Left renal cortex interstitium (tissue), 4 donors: ENCODE results near the gene PANK1. TPM values are rescaled to one million over a fixed set of nuclear protein-coding genes. Genes with fewer than 3 reads are reported as not detected.

Experiments used
- DNase-seq, 4 donors: peaks; one replicate each; pipeline ENCODE4 v3.0.0-alpha.2; 2013; ENCODE audit warnings: low read depth in 4 of 4, low spot score in 2 of 4, missing footprints in 1 of 4
- polyA plus RNA-seq, 4 donors: library from polyadenylated mRNA; unstranded; fragments of 120-200 nt; gene quantifications; one replicate each; pipeline ENCODE4 v1.2.1, GENCODE V29; 2013; ENCODE audit not compliant: insufficient read length in 4 of 4

PANK1 gene
- 10 to 100 TPM; 42.5 to 54.0 (median 46.1) TPM for polyA plus RNA-seq

DNA sequence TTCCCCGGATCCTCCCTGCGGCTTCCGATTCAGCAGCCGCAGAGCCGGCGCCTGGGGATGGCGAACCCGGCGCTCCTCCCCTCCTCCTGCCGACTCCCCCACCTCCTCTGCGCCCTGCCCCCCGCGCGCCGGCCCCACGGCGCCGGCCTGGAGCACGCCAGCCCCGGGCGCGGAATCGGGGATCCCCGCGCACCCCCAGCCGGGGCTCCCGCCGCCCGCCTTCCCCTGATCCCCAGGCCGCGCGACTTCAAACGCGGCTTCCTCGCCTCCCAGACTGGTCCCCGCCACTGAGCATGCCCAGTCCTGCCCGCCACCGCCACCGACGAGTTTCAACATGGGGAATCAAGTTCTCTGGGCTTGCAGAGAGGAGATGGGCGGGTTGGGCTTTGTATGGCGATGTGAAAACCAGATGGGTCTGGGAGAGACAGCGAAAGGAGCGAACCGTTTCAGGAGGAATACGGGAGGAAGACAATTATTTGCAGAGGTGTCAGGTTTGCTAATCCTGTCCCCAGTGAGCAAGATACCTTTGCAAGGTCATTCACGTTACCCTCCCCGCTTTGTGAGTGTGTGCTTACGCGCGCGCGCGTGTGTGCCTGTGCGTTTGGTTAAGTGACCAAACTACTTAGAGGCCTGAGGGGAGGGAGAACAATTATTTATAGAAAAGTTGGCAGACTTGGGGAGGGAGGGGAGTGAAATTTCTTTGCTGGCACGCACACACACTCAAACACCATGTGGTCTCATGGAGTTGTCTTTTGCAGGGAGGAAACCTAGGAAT, at the start of gene PANK1:
Gene PANK1, minus strand, starts transcription at position 276 of the 775 bp plus-strand sequence. CDS start 351 bp downstream, outside the sequence.
- peak in 3 of 4 donors; percentile 64 to 89 (median 72) for DNase-seq

DNA sequence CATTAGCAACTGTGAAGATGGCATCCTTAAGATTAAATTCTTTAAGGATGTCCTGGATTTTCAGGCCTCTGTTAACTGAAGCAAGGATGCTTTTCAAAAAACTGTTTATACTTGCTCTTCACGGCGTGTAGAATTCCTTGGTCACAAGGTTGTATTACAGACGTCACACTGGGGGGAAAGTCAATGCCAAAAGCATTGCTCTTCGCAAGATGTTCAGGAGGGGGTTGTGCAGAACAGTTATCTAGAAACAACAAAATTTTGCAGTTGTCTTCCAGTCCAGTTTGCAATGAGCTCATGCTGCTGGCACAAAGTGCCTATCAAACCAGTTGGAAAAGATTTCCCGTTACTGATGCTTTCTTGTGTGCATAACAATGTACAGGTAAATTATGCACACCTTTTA, 48.1 kb upstream of the PANK1 start:
- DNase-seq: no peak

DNA sequence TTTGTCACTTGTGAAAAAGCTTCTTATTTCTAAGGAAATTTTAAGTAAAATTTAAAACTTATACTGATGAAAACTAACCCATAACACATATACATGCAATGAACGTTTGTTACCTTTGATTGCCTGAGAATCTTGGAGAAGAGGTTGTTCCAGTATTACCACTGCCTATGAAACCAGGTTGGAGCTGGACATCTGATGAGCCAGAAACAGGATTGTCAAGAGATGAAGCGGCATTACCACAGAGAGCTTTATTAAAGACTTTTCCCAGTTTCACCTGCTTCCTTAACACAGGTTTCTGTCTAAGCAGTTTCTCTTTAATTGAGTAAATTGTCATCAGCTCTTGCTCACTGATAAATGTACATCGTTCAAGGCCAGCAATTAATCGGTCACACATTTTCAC, 47.4 kb upstream of the PANK1 start:
- DNase-seq: no peak

DNA sequence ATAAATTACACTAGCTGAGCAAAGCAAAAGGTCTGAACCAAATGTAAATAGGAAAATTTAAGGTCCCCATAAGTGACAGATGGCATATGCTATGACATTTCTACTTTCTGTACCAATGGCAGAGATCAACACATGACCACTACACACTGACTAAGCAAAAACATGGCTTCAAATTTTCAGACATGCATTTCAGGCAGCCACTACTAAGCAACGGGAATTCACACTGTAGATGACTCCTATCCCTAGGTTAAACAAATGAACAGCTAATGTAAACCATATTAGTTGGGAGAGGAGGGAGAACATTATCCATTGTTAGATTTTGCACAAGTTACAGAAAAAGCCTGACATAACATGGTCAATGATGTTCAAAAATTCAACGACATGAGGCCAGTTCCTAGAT, 45.0 kb upstream of the PANK1 start:
- no peak for DNase-seq

DNA sequence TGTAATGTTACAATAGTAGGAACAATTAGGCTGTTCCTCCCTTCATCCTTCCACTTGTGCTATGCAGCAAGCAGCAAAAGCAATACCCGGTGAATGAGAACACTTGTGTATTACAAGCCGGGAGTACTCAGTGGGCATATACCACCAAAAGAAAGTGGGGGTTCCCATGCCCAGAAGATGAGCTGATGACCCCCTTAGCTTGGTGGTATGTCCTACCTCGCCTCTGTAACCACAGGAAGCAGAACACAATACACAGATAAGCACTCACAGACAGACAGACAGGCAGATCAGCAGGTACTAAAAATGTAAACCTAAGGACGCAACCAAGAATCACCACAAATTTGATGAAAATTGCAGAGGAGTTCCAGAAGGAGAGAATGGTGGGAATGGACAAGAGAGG, 40.9 kb upstream of the PANK1 start:
- no peak for DNase-seq

DNA sequence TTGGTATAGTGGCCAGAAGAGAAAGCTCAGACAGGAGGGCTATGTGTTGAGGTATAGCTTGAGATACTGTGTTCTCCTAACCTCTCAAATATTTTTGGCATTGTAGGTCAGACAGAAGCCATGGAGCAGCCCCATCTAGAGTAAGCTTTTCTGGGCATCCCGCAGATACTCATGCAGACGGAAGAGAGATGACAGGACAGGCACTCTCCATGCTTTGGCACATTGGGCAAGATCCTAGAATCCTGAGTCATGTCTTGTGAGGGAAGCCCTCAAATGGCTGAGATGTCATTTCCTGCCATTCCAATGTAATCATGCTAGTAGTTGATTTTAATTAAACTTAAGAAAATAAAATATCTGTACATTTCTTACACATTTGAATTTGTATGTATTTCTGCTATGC, 39.6 kb upstream of the PANK1 start:
- no peak for DNase-seq

DNA sequence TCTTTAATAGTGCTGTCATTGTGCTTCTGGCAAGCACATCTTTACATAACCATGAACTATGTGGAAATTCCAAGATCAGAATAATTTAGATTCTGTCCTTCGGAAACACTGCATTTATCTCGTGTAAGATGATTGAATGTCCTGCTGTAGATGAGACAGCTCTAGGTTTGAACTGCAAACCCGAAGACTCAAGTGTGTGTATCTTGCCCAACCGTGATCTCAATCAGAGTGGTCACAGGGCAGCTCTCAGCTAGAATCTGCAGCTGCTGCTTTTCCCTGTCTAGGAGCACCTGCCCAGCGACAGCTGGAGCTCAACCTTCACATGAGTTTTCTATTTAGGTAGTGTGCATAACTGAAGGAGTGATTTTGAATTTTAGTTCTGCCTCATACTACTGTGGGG, 38.8 kb upstream of the PANK1 start:
- DNase-seq: no peak

DNA sequence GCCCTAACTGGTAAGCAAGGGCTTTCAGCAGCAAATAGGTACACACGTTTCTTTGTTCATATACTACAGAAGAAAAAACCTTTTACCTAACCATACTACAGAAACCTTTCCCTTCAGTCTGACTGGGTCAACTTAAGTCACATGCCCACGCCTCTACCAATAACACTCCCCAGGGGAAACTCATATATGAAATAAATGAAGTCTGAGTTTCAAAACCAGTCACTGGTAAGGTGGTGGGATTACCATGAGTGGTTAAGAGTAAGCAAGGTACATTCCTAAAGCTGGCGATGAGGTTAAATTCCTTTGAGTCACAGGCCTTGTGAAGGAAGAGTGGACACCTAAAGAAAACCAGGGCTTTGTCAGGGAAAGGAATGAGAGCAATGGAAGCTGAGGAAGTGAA, 34.9 kb upstream of the PANK1 start:
- DNase-seq: no peak

DNA sequence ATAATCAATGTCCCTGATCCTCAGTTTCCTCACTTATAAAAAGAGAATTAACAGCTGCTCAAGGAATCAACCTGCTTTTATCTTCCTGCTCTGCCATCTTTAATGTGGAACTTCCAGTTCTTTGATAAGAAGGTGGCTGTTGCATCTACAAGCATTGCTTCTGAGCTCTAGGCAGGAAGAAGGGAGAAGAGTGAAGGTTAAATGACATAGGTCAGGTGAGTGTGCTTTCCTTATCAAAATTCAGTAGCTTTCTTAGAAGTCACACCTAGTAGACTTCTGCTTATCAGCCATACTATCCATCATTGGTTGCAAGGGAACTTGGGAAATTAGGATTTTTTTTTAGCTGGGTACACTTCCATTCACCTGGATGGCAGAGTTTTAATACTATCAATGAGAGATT, 32.3 kb upstream of the PANK1 start:
- DNase-seq: no peak

DNA sequence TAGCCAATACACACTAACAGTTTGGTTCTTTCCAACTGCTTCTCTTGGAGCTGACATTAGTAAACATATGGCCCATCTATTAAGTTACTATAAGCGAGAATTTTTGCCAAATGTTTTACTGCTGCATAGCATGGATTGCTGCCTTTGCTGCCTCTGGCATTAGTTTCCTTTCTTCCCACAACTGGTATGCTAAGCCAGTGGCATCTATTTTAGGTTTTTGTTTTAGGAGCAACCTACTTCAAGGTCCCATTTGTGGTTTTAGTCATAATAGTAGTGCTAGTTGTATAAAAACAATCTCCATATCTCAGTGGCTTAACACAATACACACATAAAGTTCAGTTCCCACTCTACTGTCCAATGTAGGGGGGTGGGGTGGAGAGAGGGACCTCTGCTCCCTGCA, 25.9 kb upstream of the PANK1 start:
- DNase-seq: no peak

DNA sequence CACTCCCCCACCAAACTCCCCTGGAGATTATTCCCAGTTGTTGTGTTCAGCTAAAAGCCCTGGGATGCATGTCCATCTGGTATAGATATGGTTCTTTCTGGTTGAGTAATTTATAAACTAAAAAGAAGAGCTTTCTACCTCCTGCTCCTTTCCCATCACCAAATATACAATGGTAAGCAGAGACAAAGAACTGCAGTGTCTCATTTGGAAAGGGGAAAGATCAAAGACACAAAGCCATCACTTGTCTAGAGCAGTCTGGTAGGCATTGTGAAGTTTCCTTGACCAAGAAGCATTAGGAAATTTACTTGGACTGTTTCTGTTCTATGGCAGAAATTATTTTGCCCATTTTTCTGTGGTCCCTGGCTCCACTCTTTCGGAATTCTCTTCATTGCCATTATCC, 24.9 kb upstream of the PANK1 start:
- DNase-seq: no peak

DNA sequence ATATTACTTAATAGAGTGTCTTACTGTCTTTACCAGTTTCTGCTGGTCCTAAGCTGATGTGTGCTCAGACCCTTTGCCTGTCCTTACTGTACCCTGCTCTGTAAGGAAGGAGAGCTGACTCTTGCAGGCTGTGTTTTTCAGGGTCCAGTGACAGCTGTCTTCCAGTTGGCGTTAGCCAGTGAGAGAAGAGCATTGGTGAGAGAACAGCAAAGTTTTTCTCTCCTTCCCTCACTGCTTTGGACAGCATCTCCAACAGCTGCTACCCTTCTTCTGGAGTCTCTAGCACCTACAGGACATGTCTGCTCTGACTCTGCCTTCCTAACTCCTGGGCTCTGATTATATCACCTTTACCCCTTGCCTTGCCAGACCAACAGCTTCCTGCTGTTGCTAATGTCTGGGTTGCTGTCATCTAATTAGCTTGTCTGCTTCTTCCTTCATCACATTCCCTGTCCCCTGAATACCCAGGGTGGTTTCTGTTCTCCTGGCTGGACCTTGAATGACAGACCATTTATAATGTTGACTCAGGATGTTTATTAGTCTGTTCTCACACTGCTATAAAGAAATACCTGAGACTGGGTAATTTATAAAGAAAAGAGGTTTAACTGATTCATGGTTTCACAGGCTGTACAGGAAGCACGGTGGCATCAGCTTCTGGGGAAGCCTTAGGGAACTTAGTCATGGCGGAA, 23.5 kb upstream of the PANK1 start:
- no peak for DNase-seq

DNA sequence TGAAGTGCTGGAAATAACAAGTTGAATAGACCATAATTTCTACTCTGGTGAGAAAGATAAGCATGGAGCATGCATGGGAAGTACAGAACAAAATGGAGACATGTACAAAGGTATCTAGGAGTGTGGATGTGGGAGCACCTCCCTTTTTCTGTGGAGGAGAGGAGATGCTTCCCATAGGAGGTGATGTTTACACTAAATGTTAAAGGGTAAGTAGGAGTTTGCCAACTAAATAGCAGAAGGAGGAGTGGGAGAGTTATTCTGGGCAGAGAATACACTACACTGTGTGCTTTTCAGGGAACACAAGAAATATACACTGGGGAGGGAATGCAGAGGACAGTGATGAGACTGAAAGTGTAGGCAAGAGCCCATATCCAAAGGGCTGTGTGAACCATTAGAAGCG, 21.1 kb upstream of the PANK1 start:
- no peak for DNase-seq

DNA sequence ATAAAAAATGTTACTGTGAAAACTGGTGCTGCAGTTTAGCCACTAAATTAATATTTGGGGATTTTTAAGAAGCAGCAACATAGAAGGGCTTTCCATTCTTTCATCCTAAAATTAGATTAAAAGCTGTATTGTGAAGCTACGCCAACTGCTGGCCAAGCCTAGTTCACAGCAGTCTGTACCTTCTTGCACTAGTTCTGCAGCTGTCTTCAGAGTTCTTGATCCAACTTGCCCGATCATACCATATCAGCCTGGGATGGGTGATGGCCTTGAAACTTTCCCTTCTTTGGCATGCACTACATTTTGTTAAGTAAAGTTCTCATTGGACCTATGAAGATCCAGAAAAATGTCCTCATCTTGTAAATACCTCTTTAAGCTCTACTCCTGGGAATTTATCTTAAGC, 20.3 kb upstream of the PANK1 start:
- no peak for DNase-seq

DNA sequence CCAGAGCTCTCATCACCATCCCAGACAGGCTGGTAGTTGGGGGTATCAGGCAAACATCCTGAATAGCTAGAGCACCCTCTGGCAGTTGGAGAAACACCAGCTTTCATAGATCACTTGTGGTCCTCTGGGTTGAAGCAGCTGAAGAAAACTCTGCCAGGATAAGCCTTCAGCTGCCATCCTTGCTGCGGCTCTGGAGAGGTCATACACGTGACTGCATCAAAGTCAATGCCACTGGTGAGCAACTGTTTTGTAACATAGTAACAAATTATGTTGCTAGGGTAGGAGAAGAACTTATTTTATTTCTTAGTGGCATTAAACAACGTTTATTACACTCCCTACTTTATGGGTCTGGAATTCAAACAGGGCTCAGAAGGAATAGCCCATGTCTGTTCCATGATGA, 19.2 kb upstream of the PANK1 start:
- no peak for DNase-seq

DNA sequence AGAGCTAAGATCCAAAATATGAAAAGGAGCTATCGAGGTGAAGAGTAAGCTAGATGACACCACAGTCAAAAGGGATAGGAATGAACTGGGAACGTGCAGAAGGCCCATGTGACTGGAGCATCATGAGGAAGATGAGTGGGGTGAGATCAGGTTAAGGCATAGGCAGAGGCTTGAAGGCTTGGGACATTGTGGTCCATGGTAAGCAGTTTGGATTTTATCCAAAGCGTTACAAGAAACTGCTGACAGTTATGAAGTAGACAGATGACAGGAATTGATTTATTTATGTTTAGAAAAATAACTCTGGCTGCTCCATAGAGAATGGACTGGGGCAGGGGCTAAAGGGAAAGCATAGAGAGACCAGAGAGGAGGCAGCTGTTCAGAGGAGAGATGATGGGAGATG, 18.1 kb upstream of the PANK1 start:
- no peak for DNase-seq

DNA sequence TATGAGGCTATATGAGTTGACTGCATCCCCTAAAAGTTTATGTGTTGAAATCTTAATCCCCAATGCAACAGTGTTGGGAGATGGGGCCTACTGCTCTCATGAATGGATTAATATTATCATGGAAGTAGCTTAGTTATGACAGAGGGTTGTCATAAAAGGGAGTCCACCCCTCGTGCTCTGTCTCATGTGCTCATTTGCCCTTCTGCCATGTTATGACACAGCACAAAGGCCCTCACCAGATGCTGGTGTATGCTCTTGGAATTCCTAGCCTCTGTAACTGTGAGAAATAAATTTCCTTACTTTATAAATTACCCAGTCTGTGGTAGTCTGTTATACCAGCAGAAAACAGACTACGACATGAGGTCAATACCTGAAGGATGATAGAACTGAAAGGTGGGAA, 17.6 kb upstream of the PANK1 start:
- no peak for DNase-seq

DNA sequence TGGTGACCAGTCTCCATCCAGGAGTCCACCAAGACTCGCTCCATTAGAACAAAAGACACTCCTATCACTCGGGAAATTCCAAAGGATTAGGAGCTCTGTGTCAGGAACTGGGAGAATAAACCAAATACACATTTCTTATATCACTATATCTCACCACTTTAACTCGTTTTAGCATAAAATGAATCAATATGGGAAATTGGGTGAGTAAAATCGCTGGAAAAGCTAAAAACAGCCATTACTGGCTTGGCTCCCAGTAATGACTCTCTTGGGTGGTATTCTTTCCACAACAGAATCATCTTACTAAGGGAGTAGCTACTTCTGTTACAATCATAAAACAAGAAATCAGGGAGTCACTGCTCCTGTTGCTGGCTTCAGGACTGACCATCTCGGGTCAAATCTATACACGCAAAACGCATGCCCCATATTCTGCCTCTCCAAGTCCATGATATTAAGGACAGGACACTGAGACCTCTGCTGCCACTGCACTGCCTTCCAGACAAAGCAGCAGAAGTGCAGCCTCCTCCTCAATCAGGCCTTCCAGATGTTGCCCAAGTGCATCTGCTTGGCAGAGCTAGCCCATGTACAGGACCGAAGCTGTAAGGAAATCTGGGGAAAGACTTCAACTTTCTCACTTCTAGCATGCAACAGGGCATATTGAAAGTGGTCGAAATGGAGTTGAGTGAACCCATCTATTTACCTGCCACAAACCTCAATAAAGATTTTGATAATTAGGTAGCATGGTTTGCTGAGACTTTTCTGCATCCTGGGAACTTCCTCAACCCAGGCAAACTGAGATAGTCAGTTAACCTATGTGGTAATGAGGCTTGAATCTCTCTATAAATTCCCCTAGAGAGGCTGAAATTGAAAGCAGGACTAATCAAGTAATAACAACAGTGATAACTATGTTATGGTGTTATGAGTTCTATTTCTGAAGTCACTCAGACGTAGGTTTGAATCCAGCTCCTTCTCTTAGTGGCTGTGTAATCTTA, 14.4 kb upstream of the PANK1 start:
- no peak for DNase-seq

DNA sequence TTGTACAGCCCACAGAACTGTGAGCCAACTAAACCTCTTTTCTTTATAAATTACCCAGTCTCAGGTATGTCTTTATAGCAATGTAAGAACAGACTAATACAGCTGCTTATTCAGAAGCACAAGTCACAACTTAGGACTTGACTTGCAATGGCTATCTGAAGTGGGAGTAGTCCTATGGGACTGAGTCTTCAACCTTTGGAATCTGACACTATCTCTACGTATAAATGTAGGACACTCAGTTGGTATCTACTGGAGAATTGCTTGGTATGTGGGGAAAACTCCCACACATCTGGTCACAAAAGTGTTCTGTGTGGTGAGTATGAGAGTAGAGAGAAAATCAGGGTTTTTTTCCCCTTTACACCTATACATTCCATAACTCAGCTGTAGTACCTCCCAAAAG, 12.3 kb upstream of the PANK1 start:
- no peak for DNase-seq

DNA sequence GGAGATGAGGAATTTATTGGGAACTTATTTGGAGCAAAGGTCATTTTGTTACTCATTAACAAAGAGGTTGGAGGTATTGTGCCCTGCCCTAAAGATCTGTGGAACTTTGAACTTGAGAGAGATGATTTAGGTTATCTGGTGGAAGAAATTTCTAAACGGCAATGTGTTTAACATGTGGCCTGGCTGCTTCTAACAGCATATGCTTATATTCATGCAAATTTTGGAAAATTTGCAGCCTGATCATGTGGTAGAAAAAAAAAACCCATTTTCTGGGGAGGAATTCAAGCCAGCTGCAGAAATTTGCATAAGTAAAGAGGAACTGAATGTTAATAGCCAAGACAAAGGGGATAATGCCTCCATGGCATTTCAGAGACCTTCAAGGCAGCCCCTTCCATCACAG, 10.7 kb upstream of the PANK1 start:
- DNase-seq: no peak

DNA sequence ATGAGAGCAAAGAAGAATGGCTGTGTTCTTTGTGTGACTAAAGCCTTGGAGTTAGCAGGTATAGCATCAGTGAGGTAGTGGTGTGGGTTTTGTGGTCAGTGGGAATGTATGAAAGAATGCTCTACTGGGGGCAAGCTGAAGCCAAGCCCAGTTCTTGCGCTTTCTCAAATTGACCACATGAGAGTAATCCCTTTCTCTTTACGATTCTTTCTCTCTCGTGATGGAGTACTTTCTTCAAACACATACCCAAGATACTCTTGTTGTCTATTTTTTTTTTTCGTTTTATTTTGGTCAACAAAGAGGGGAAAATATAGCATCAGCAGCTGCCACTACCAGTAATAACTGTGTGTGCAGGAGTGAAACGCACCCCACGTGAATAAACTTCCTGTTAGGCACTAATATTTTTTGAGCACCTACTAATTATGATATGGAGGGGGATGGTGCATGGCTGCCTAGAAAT, 8.4 kb upstream of the PANK1 start:
- DNase-seq: no peak
